Measurements from ENCODE around the gene HTR5A. TPM values are rescaled to one million over a fixed set of nuclear protein-coding genes. Genes with fewer than 3 reads are reported as not detected.

The HTR5A gene
- not detected in 2 replicates for polyA plus RNA-seq (2012; rRNA removed)
- polyA plus RNA-seq (2012; cell fraction: cytosol; rRNA removed): not detected in 2 replicates
- not detected in 2 replicates for polyA plus RNA-seq (2012; cell fraction: nucleus; rRNA removed)

DNA sequence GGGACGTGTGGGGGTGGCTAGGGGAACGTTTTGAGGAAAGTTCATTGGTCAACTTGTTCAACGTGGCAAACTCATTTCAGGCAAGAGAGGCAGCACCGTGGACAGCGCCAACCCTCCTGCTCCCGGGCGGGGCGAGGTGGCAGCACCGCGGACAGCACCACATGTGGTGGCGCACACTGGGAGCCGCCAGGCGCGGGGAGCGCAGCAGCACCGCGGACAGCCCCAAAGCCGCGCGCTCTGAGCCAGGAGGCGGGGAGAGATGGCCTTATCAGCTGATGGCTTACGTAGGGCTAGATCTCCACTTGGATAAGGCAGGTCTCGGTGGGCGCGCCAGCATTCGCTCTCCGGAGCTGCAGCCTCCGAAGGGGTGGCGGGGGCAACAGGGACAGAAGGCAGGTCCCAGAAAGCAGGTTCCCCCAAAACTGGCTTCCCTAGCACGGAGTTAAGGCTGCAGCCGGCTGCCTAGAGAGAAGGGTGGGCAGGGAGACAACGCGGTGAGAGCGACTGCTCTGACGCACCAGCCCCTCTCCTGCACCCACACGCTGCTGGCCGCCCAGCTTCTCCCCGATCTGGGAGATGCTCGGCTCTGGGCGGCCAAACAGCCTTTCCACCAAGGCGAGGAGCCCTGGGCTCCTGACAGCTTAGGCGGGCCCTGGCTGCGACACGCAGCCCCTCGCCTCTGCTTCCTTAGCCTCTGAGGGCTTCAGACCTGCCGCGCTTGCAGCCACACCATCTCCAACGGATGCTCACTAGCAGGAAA, at the start of gene HTR5A:
Gene HTR5A, plus strand, starts transcription at position 333 of the 760 bp plus-strand sequence. CDS start 576 bp downstream, outside the sequence.
- no peak within 1 kb of the TSS for H3K27ac ChIP-seq (ENCODE audit: low read depth in 2 of 2, low read length in 1 of 2)
- no peak within 1 kb of the TSS for H3K9ac ChIP-seq
- 2% methylated on average over 26 of the region's 48 CpGs for whole genome bisulfite sequencing (ENCODE audit: low lambda C conversion rate)
- no peaks in the 10 kb centered on the region for H3K9me3 ChIP-seq
- H3K79me2 ChIP-seq (ENCODE audit: insufficient read depth): no peaks in the 10 kb centered on the region
- CTCF ChIA-PET: interaction anchor here (0.6 to 2.2 kb wide), 3 partner anchors 21 to 274 kb away, joined by 3 to 7 read pairs (median 3); no protein-coding TSS in a partner anchor
- POLR2A ChIA-PET: no interaction called here
- H3K27me3 ChIP-seq (ENCODE audit: insufficient read depth): peaks cover 17% of the 10 kb centered on the region; the same call in 1 of the 2 replicates
- H3K4me1 ChIP-seq (ENCODE audit: control insufficient read depth in 1 of 2, insufficient read depth in 2 of 2, low read depth in 1 of 2, low read length in 1 of 2): no peaks in the 10 kb centered on the region
- no peak within 1 kb of the TSS for H2AFZ ChIP-seq (ENCODE audit: low read depth)
- no peaks in the 10 kb centered on the region for H3F3A ChIP-seq (replicated peaks; ENCODE audit: insufficient read depth)
- no peaks in the 10 kb centered on the region for H3K9me2 ChIP-seq
- no peak within 1 kb of the TSS for H3K4me3 ChIP-seq (ENCODE audit: low read depth in 2 of 2, low read length in 1 of 2)
- H3K36me3 ChIP-seq (replicated peaks in 1 of 2; ENCODE audit: control insufficient read depth in 1 of 2, insufficient read depth in 2 of 2, low read length in 1 of 2): no peaks in the 10 kb centered on the region
- TF ChIP-seq, protein P1, sequence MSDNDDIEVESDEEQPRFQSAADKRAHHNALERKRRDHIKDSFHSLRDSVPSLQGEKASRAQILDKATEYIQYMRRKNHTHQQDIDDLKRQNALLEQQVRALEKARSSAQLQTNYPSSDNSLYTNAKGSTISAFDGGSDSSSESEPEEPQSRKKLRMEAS (IDR thresholded peaks at IDR 0.05; ENCODE audit: low read depth): peak; percentile 97
- TF ChIP-seq FOXJ3 (CRISPR knock-in tag; IDR thresholded peaks at IDR 0.05) (no peak), SIN3A (IDR thresholded peaks at IDR 0.05; ENCODE audit: borderline replicate concordance, low read depth, low read length) (peak; percentile 100), MXI1 (IDR thresholded peaks at IDR 0.05; ENCODE audit: low read depth, low read length) (peak; percentile 84), TAF1 (IDR thresholded peaks at IDR 0.05; ENCODE audit: borderline replicate concordance, low read depth, low read length) (peak; percentile 19; the same call in 1 of the 2 replicates), RCOR1 (IDR thresholded peaks at IDR 0.05; ENCODE audit: low read length) (peak; percentile 86; the same call in 1 of the 2 replicates), TCF12 (IDR thresholded peaks at IDR 0.05) (peak; percentile 48; the same call in 1 of the 2 replicates), RXRA (IDR thresholded peaks at IDR 0.05; ENCODE audit: borderline replicate concordance, low read depth) (no peak)
- TF ChIP-seq, protein P2, sequence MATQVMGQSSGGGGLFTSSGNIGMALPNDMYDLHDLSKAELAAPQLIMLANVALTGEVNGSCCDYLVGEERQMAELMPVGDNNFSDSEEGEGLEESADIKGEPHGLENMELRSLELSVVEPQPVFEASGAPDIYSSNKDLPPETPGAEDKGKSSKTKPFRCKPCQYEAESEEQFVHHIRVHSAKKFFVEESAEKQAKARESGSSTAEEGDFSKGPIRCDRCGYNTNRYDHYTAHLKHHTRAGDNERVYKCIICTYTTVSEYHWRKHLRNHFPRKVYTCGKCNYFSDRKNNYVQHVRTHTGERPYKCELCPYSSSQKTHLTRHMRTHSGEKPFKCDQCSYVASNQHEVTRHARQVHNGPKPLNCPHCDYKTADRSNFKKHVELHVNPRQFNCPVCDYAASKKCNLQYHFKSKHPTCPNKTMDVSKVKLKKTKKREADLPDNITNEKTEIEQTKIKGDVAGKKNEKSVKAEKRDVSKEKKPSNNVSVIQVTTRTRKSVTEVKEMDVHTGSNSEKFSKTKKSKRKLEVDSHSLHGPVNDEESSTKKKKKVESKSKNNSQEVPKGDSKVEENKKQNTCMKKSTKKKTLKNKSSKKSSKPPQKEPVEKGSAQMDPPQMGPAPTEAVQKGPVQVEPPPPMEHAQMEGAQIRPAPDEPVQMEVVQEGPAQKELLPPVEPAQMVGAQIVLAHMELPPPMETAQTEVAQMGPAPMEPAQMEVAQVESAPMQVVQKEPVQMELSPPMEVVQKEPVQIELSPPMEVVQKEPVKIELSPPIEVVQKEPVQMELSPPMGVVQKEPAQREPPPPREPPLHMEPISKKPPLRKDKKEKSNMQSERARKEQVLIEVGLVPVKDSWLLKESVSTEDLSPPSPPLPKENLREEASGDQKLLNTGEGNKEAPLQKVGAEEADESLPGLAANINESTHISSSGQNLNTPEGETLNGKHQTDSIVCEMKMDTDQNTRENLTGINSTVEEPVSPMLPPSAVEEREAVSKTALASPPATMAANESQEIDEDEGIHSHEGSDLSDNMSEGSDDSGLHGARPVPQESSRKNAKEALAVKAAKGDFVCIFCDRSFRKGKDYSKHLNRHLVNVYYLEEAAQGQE (IDR thresholded peaks at IDR 0.05; ENCODE audit: low read depth, low read length): peak; percentile 100
- TF ChIP-seq, protein P3, sequence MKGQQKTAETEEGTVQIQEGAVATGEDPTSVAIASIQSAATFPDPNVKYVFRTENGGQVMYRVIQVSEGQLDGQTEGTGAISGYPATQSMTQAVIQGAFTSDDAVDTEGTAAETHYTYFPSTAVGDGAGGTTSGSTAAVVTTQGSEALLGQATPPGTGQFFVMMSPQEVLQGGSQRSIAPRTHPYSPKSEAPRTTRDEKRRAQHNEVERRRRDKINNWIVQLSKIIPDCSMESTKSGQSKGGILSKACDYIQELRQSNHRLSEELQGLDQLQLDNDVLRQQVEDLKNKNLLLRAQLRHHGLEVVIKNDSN (IDR thresholded peaks at IDR 0.05; ENCODE audit: borderline replicate concordance, low read depth): peak; percentile 40; the same call in 1 of the 2 replicates
- TF ChIP-seq, protein P4, sequence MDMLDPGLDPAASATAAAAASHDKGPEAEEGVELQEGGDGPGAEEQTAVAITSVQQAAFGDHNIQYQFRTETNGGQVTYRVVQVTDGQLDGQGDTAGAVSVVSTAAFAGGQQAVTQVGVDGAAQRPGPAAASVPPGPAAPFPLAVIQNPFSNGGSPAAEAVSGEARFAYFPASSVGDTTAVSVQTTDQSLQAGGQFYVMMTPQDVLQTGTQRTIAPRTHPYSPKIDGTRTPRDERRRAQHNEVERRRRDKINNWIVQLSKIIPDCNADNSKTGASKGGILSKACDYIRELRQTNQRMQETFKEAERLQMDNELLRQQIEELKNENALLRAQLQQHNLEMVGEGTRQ (IDR thresholded peaks at IDR 0.05; ENCODE audit: borderline replicate concordance, low read depth, low read length): no peak
- H4K20me1 ChIP-seq (ENCODE audit: insufficient read depth): no peaks in the 10 kb centered on the region; the same call in 1 of the 2 replicates
- peak; percentile 70 for DNase-seq
- H3K4me2 ChIP-seq: peak within 1 kb of the TSS; percentile 59; the same call in 1 of the 2 replicates

All from SK-N-SH (cell line).